ENCODE data around the gene FAM210A. TPM values are rescaled to one million over a fixed set of nuclear protein-coding genes. Genes with fewer than 3 reads are reported as not detected.

The FAM210A gene
- total RNA-seq, 1 experiment from 2014 or later, result 17.4 TPM

DNA sequence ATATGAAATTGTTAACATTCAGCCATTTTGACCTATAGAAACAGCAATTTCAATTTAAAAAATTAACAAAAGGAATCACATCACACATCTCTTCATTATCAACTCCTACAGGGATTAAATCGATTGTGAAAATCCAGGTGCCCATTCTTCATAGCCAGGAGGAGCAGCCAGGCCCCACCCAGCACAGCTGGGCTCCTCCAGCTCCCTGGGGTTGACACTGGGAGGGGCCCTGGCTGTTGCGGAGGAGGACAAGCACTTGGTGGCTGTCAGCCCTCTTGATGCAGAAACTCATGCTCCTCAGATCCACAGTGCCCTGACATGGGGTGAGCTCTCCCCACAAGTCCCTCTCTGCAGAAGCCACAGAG lies 99.8 kb downstream of the FAM210A start:
- H3K27ac Mint-ChIP-seq, result no peak overlapping the region
- H3K9me3 Mint-ChIP-seq, result no peaks in the 10 kb centered on the region
- no peaks in the 10 kb centered on the region for H3K36me3 Mint-ChIP-seq
- H3K27me3 Mint-ChIP-seq (ENCODE audit: low read depth), result no peaks in the 10 kb centered on the region
- DNase-seq (ENCODE audit: low spot score), result no peak
- ChIA-PET CTCF (interaction anchor here (1.6 to 2.0 kb wide), 2 partner anchors 68 to 410 kb away, joined by 4 to 7 read pairs; no protein-coding TSS in a partner anchor), POLR2A (no interaction called here)
- ATAC-seq, result no peak
- H3K4me1 Mint-ChIP-seq, result peaks cover 7% of the 10 kb centered on the region
- no peak overlapping the region for H3K4me3 Mint-ChIP-seq
- TF ChIP-seq, protein P1, sequence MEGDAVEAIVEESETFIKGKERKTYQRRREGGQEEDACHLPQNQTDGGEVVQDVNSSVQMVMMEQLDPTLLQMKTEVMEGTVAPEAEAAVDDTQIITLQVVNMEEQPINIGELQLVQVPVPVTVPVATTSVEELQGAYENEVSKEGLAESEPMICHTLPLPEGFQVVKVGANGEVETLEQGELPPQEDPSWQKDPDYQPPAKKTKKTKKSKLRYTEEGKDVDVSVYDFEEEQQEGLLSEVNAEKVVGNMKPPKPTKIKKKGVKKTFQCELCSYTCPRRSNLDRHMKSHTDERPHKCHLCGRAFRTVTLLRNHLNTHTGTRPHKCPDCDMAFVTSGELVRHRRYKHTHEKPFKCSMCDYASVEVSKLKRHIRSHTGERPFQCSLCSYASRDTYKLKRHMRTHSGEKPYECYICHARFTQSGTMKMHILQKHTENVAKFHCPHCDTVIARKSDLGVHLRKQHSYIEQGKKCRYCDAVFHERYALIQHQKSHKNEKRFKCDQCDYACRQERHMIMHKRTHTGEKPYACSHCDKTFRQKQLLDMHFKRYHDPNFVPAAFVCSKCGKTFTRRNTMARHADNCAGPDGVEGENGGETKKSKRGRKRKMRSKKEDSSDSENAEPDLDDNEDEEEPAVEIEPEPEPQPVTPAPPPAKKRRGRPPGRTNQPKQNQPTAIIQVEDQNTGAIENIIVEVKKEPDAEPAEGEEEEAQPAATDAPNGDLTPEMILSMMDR (IDR thresholded peaks at IDR 0.05), result no peak
- TF ChIP-seq, protein P2, sequence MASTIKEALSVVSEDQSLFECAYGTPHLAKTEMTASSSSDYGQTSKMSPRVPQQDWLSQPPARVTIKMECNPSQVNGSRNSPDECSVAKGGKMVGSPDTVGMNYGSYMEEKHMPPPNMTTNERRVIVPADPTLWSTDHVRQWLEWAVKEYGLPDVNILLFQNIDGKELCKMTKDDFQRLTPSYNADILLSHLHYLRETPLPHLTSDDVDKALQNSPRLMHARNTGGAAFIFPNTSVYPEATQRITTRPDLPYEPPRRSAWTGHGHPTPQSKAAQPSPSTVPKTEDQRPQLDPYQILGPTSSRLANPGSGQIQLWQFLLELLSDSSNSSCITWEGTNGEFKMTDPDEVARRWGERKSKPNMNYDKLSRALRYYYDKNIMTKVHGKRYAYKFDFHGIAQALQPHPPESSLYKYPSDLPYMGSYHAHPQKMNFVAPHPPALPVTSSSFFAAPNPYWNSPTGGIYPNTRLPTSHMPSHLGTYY (CRISPR knock-in tag; IDR thresholded peaks at IDR 0.05), result no peak

DNA sequence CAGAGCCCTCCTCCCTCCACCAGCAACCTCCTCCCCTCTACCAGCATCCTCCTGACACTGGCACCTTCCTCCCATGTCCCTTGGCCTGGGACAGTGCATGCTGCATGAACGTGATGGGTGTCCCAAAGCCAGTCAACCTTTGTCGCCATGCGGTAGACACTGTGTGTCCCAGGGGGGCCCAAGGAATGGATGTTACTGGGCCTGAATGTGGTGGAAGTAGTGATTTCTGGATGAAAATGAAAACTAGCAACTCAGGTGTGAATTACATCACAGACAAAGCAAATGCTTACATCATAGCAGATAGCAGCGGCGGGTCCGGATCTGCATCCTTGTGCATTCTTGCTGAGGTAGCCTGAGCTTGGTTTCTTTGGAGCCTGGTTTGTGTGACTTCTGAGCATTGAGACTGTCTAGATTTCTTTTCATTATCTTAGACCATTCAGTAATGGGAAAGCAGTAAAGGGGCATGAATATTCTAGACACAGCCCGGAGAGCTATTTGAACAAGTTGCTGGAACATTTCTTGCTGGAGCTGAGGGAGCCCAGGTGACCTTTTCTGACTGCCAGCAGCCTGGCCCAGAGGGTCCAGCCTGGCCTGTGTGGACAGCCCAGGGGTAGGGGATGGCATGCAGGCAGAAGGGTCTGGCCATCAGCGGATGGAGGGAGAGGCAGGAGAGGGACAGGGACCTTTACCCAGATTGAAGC lies 100.4 kb downstream of the FAM210A start:
- Mint-ChIP-seq H3K27ac (no peak overlapping the region), H3K4me1 (peaks cover 7% of the 10 kb centered on the region), H3K36me3 (no peaks in the 10 kb centered on the region), H3K27me3 (ENCODE audit: low read depth) (no peaks in the 10 kb centered on the region), H3K9me3 (no peaks in the 10 kb centered on the region), H3K4me3 (no peak overlapping the region)
- TF ChIP-seq KAT7 (CRISPR knock-in tag; IDR thresholded peaks at IDR 0.05; ENCODE audit: borderline replicate concordance) (no peak), OVOL2 (CRISPR knock-in tag; IDR thresholded peaks at IDR 0.05; ENCODE audit: borderline replicate concordance) (no peak), NR2C2 (CRISPR knock-in tag; IDR thresholded peaks at IDR 0.05) (no peak), NFATC4 (CRISPR knock-in tag; IDR thresholded peaks at IDR 0.05) (no peak)
- TF ChIP-seq, protein P3, sequence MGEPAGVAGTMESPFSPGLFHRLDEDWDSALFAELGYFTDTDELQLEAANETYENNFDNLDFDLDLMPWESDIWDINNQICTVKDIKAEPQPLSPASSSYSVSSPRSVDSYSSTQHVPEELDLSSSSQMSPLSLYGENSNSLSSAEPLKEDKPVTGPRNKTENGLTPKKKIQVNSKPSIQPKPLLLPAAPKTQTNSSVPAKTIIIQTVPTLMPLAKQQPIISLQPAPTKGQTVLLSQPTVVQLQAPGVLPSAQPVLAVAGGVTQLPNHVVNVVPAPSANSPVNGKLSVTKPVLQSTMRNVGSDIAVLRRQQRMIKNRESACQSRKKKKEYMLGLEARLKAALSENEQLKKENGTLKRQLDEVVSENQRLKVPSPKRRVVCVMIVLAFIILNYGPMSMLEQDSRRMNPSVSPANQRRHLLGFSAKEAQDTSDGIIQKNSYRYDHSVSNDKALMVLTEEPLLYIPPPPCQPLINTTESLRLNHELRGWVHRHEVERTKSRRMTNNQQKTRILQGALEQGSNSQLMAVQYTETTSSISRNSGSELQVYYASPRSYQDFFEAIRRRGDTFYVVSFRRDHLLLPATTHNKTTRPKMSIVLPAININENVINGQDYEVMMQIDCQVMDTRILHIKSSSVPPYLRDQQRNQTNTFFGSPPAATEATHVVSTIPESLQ (CRISPR knock-in tag; IDR thresholded peaks at IDR 0.05), result no peak
- DNase-seq (ENCODE audit: low spot score) (no peak), ATAC-seq (no peak)
- ChIA-PET CTCF (interaction anchor here (1.6 to 2.0 kb wide), 2 partner anchors 68 to 410 kb away, joined by 4 to 7 read pairs; no protein-coding TSS in a partner anchor), POLR2A (no interaction called here)

DNA sequence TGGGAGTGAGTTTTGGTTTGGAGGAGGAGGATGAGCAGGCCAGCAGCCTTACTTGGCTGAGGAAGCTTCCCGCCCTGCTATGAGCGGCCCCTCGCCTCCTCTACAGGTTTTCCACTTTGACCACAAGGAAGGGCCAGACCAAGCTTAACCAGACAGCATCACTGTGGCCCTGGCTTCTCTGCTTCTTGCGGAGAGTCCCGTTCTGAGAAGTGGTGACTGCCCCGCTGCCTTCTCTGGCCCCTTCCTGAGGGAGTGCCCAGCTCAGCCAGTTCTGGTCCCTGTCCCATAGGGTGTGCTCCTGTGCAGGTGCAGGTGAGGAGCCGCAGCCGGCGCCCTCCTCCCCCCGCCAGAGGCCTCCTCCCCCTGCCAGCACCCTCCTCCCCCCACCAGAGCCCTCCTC lies 101.0 kb downstream of the FAM210A start:
- H3K27me3 Mint-ChIP-seq (ENCODE audit: low read depth), result no peaks in the 10 kb centered on the region
- ATAC-seq (peak; percentile 22; the same call in 1 of the 2 replicates), DNase-seq (ENCODE audit: low spot score) (no peak)
- no peak overlapping the region for H3K27ac Mint-ChIP-seq
- H3K4me1 Mint-ChIP-seq, result peaks cover 7% of the 10 kb centered on the region
- TF ChIP-seq ELF4 (CRISPR knock-in tag; IDR thresholded peaks at IDR 0.05; ENCODE audit: low read depth) (no peak), OVOL2 (CRISPR knock-in tag; IDR thresholded peaks at IDR 0.05; ENCODE audit: borderline replicate concordance) (no peak), ZNF121 (CRISPR knock-in tag; IDR thresholded peaks at IDR 0.05) (no peak), NFATC4 (CRISPR knock-in tag; IDR thresholded peaks at IDR 0.05) (no peak), SOX15 (CRISPR knock-in tag; IDR thresholded peaks at IDR 0.05) (no peak), MXD4 (CRISPR knock-in tag; IDR thresholded peaks at IDR 0.05; ENCODE audit: borderline replicate concordance) (no peak), ZNF232 (CRISPR knock-in tag; IDR thresholded peaks at IDR 0.05) (no peak), PRRX2 (CRISPR knock-in tag; IDR thresholded peaks at IDR 0.05) (no peak)
- TF ChIP-seq, protein P4, sequence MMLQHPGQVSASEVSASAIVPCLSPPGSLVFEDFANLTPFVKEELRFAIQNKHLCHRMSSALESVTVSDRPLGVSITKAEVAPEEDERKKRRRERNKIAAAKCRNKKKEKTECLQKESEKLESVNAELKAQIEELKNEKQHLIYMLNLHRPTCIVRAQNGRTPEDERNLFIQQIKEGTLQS (CRISPR knock-in tag; conservative IDR thresholded peaks at IDR 0.05), result no peak
- ChIA-PET CTCF (interaction anchor here (0.6 to 2.0 kb wide), 3 partner anchors 9 to 409 kb away, joined by 3 to 7 read pairs (median 4); no protein-coding TSS in a partner anchor), POLR2A (no interaction called here)
- H3K4me3 Mint-ChIP-seq, result no peak overlapping the region
- H3K9me3 Mint-ChIP-seq, result no peaks in the 10 kb centered on the region
- H3K36me3 Mint-ChIP-seq, result no peaks in the 10 kb centered on the region
